Subcutaneous adipose tissue (tissue), 4 donors: ENCODE results near the gene DLGAP4. TPM values are rescaled to one million over a fixed set of nuclear protein-coding genes. Genes with fewer than 3 reads are reported as not detected.

Experiments used
- total RNA-seq, 4 donors: library from RNA; depleted of rRNA; stranded (reverse); fragments of >200 nt; gene quantifications; one replicate each; pipeline ENCODE4 v1.1.0, GENCODE V29; 2016
- TF ChIP-seq, protein P1 (sequence below): fragments of 450-650 bp; IDR thresholded peaks from one replicate; pipeline ENCODE4 v1.5.1; 2016; ENCODE audit warnings: low read depth, mild to moderate bottlenecking, control low read depth, antibody characterized with exemption, moderate library complexity

DLGAP4 gene, protein sequence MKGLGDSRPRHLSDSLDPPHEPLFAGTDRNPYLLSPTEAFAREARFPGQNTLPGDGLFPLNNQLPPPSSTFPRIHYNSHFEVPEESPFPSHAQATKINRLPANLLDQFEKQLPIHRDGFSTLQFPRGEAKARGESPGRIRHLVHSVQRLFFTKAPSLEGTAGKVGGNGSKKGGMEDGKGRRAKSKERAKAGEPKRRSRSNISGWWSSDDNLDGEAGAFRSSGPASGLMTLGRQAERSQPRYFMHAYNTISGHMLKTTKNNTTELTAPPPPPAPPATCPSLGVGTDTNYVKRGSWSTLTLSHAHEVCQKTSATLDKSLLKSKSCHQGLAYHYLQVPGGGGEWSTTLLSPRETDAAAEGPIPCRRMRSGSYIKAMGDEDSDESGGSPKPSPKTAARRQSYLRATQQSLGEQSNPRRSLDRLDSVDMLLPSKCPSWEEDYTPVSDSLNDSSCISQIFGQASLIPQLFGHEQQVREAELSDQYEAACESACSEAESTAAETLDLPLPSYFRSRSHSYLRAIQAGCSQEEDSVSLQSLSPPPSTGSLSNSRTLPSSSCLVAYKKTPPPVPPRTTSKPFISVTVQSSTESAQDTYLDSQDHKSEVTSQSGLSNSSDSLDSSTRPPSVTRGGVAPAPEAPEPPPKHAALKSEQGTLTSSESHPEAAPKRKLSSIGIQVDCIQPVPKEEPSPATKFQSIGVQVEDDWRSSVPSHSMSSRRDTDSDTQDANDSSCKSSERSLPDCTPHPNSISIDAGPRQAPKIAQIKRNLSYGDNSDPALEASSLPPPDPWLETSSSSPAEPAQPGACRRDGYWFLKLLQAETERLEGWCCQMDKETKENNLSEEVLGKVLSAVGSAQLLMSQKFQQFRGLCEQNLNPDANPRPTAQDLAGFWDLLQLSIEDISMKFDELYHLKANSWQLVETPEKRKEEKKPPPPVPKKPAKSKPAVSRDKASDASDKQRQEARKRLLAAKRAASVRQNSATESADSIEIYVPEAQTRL
- total RNA-seq, result 10 to 100 TPM; 25.8 to 47.4 (median 38.9) TPM

DNA sequence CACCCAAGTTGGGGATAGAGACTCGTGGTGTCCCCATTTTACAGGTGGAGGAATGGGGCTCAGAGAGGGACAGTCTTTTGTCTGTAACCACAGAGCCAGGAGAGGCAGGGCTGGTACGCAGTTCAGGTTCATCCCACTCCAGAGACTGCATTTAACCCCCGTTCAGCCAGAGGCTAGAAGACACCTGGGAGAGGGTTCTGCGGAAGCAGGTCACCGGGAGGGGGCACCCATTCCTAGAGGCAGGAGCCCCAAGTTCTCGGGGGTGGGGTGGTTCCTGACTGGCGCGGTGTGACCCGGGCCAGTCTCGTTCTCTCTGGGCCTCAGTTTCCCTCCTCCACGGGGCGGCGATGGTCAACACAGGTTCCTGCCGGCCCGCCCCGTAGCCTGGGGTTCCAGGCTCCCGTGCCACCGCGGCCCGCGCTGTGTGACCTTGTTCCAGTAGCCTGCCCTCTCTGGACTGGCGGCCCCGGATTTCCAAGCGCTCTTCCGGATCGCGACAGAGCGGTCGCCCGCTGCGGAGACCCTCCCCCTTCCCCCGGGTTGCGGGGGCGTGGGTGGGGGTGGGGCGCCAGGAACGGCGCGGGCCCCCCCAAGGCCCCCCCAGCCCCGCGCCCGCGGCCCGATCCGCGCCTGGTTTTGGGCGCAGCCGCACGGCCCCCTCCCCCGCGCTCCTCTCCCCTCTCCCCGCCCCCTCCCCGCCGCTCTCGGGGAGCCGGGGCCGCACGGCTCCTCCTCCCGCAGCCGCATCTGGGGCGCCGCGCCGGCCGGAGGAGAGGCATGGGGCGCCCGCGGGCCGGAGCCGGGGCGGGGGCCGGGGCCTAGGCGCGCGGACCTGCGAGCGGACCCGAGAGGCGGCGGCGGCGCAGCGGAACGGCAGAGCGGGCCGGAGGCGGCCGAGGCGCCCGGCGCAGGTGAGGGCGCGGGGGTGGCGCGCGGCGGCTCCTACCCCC, at the start of gene DLGAP4:
Gene DLGAP4 (plus strand): TSS at position 738 of the 950 bp plus-strand sequence. CDS start 125,379 bp downstream, outside the sequence.
- TF ChIP-seq, protein P1, sequence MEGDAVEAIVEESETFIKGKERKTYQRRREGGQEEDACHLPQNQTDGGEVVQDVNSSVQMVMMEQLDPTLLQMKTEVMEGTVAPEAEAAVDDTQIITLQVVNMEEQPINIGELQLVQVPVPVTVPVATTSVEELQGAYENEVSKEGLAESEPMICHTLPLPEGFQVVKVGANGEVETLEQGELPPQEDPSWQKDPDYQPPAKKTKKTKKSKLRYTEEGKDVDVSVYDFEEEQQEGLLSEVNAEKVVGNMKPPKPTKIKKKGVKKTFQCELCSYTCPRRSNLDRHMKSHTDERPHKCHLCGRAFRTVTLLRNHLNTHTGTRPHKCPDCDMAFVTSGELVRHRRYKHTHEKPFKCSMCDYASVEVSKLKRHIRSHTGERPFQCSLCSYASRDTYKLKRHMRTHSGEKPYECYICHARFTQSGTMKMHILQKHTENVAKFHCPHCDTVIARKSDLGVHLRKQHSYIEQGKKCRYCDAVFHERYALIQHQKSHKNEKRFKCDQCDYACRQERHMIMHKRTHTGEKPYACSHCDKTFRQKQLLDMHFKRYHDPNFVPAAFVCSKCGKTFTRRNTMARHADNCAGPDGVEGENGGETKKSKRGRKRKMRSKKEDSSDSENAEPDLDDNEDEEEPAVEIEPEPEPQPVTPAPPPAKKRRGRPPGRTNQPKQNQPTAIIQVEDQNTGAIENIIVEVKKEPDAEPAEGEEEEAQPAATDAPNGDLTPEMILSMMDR, result no peak

DNA sequence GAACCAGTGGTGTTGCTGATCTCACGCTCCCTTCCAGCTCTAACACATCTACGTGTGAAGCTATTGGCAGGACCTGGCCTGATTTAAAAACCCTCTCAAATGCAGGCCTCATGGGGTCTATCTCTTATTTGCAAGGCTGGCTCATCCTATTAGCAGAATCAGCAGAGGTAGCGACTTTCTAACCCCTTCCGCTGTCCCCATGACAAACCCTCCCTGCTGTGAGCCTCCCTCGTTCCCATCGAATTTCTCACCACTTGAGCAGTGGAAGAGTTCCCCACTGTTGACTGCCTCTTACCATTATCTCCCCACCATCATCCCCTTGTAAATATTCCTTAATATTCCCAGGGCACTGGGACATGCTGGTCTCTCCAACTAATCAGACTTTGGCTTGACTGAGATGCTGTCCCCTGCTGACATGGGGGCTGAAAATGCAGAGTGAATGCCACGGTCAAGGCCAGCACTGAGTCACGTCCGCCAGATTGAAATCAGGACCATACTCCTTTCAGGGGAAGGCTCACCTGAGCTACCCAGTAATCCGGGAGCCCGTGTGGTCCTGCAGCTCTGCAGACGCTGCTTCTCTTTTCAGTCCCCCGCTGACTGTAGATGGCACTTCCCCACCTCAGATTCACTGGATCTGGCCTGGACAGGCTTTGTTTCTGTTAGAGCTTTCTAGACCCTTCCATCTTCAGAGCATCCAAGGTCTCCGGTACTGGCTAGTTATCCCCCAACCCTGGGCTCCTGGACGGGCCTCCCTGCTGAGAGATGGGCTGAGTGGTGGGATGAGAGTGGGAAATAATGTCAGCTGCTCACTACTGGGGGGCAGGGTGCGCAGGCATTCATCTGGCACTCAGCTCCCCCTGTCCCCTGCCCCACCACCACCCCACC, 46.7 kb upstream of the DLGAP4 start:
- TF ChIP-seq, protein P1, result no peak

DNA sequence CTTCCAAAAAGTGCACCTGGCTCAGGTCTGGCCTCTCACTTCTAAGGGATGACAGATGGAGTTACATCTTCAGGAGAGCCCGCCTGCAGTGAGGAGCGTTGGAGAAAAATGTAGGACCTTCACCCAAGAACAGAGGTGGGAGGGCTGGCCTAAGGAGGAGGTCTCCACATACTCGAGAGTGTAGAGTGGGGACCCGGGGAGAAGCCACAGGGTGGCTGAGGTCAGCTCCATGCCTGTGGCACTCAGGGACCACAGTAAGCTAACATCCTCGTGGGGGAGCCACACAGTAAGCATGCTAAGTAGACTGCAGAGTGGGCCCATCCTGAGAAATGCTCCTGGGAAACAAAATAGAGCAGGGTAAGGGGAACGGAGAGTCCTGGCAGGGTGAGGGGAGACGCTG, 45.8 kb upstream of the DLGAP4 start:
- TF ChIP-seq, protein P1, result no peak

DNA sequence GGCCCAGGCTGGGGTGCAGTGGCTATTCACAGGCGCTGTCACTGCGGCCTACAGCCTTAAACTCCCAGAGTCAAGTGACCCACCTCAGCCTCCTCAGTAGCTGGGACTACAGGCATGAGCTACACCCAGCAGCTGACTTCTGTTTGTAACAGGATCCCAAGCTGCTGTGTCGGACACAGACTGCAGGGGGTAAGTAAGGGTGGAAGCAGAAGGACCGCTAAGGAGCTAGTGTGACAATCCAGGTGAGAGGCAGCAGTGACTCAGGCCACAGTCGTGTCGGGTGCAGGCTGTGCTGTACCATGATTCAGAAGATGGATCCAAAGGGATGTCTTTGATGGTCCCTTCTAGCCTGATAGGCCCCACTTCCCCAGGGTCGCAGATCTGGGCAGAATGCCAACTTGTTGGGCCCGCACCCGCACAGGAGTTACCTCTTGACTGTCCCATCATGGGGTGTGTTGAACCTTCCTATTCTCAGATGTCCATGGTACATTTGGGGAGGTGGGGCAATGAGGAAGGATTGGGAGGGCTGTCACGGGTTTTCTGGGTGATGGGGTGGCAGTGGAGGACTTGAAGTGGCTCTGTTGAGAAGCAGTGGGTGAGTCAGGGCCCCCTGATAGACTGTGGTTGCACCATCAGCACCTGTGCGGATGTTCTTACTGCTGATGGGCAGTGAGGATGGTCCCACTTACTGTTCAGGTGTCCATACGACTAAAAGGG, 44.6 kb upstream of the DLGAP4 start:
- TF ChIP-seq, protein P1, result no peak

DNA sequence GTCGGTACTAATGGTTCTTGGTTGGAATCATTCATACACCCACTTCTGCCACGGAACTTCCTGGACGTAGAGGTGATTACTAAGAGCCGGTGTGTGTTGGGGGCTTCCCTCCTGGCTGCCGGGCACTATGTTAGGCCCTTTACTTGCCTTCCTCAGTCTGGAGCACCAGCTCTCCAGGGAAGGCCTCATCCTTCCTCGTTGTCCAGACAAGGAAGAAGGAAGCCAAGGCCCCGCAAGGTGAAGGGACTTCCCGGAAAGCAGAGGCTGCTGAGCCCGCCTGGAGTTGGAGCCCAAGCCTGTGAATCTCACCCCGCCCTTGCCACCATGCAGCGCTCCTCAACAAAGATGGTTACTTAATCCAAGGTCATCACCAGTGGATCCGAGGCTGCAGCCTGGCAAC, 43.7 kb upstream of the DLGAP4 start:
- TF ChIP-seq, protein P1, result no peak
